OCI-M2 (cell line): ENCODE data around the gene CDCA8.

ENCODE experiments used
- DNase-seq: peaks from one replicate; lab custom pipeline; 2025; ENCODE audit not compliant: unreplicated experiment; lab: John Stamatoyannopoulos, UW

CDCA8 gene

DNA sequence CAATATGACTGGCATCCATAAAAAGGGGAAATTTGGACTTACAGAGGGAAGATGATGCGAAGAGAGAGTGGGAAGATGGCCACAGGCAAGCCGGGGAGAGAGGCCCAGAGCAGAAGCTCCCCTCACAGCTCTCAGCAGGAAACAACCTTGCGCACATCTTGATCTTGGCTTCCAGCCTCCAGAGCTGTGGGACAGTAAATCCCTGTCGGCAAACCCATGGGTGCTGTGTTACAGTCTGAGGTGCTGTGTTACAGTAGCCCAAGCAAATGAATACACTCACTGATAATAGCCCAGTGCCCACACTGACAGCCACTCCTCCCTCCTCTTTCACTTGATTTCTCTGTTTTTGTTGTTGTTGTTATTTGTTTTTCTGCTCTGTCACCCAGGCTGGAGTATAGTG, 22.4 kb downstream of the CDCA8 start:
- DNase-seq = no peak

DNA sequence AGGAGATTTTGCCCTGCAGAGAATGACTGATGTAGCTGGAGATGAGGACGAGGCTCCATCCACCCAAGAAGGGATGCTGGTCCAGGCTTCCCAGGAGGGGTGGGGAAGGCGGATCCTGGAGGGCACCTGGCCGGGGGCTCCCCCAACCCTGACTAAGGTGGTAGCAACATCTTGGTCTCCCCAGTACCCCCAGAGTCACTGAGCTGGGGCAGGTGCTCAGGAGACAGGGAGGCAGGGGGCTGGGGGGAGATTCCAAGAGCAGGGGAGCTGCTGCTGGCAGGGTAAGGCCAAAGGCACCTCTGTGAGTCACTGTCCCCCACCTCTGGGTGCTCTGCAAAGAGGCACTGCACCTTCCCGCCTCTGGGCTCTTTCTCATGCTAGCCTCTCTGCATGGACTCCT, 24.0 kb downstream of the CDCA8 start:
- no peak for DNase-seq

DNA sequence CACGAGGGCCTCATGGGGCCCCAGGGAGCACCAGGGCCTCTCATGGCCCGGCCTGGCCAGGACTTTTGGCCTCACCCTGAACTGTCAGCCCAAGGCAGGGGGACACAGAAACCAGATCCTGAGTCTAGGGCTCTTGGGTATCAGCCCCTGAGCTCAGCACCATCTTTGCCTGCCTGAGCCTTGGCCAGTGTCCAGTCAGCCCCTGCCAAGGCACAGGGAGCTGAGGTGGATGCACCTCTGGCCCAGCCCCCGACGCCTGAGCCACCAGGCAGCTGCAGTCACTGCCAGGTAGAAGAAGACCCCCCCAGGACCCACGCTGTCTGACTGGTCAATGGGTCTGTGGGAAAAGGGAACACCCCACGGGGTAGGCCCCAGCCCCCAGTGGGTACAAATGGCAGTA, 25.3 kb downstream of the CDCA8 start:
- no peak for DNase-seq

DNA sequence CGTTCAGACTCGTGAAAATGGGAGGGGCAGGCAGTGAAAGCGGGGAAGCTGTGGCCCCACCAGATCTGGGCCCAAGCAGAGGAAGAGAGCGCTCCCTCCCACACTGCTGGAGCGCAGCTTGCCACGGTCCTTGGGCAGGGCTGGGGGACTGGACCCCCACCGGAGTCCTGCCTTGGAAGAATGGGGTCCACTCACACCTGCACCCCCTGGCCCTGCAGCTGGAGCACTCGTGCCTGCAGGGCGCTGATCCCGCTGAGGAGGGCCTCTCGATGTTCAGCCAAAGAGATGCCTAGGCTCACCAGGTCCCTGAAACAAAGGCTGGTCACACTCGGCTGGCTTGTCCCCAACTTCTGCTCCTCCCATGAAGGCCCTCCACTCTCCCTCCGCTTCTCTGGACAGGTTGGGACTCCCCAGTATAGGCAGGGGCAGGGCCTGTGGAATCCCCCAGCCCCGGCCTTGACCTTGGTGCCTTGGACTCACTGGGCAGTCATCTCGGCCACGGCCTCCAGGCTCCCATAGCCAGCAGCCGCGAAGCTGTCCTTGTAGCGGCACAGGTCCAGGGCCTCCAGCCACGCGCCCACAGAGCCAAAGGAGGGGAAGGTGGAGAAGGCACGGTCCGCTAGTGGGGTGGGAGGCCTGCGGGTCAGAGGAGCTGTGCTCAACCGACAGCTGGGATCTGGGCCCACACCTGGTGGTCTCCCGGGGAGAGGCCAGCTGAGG, 26.0 kb downstream of the CDCA8 start:
- no peak for DNase-seq

DNA sequence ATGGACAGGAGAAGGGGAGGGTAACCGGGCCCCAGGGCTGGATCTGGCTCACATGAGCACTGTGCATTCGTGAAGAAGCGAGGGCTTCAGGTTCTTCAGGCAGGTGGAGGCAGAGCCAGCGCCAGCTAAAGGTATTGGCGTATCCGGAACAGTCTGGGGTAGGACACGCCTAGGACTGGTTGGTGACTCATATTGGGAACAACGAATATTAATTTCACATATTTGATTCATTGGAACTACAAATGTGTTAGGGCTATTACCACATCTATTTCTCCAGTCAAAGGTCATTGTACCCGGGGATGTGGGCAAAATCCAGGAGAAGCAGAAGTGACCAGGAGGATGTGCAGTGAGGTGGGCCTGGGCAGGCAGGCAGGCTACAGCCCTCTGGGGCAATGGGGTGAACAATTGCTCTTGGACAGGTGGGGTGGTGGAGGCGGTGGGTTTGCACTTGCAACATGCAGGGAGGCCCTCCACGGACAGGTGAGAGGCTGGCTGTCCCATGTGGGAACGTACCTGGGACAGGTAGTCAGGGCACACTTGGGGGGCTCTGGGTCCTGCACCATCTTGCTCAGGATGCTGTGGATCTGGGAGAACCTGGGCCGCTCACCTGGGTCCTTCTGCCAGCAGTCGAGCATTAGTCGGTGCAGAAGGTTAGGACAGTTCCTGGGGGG, 26.7 kb downstream of the CDCA8 start:
- DNase-seq = no peak

DNA sequence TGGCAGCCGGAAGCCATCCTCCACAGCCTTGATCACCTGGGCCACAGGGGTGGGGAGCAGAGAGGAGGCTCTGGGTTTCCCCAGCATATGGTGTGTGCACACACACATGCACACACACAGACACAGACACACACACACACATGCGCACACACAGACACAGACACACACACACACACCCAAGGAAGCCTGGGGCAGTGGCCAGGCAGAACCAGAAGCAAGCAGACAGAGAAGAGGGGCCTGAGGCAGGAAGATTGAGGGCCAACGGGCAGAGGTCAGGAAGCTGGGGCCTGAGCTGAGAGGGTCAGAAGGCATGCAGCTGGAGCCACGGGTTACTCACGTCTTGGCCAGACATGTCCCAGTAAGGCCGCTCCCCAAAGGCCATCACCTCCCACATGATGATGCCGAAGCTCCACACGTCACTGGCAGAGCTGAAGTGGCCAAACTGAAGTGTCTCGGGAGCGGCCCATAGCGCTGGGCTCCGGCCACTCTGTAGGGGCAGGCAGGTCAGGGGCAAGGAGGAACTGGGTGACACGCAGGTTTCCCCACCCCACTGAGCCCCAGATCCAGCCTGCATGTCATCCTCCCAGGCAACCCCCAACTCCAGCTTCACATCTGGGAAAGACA, 27.4 kb downstream of the CDCA8 start:
- no peak for DNase-seq

DNA sequence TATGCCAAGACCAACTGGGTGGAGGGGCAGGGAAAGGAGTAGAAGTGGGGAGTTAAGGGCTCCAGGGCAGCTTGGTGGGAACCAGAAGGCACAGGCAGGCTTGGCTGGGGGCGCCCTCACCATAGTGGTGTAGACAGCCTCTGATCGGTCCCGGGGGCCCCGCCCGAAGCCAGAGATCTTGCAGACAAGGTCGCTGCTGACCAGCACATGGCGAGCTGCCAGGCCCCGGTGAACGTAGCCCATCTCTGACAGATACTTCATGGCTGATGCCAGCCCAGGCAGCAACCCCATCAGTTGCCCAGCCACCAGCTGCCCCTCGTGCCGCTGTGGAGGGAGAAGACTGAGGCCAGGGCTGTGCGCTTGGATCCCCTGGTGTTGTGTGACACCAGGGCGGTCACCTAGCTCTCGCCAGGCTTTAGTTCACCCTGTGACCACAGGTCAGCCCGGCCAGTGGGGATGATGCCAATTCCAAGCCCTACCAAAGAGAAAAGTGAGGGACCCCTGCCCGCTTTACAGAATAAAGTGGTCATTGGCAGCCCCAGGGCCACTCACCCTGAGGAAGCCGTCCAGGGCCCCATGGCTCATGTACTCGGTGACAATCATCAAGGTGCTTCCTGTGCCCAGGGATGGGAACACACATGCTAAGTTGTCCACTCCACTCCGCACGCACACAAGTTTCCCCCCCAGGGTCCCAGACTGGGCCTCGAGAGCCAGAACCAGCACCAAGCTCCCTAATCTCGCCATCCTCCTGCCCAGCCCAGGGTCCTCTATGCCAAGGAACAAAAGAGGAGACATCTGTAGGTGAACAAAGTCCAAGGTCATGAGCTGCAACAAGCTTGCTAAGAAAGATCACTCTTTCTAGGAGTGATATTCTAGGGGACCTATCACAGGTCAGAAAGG, 28.2 kb downstream of the CDCA8 start:
- no peak for DNase-seq

DNA sequence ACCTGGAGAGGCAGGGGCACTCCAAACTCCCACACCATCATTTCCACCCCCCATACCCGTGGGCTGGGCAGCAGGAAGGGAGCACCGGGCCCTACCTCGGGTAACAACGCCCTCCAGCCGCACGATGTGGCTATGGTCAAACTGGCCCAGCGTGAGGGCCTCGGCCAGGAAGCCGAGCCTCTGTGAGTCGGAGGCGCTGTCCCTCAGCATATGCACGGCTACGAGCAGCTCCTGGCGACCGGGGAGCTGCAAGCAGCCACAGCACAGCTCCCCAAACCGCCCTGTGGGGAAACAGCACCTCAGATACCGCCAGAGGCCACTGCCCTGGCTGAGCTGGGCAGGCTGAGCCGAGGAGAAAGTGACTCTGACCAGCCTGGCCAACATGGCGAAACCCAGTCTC, 29.2 kb downstream of the CDCA8 start:
- no peak for DNase-seq

DNA sequence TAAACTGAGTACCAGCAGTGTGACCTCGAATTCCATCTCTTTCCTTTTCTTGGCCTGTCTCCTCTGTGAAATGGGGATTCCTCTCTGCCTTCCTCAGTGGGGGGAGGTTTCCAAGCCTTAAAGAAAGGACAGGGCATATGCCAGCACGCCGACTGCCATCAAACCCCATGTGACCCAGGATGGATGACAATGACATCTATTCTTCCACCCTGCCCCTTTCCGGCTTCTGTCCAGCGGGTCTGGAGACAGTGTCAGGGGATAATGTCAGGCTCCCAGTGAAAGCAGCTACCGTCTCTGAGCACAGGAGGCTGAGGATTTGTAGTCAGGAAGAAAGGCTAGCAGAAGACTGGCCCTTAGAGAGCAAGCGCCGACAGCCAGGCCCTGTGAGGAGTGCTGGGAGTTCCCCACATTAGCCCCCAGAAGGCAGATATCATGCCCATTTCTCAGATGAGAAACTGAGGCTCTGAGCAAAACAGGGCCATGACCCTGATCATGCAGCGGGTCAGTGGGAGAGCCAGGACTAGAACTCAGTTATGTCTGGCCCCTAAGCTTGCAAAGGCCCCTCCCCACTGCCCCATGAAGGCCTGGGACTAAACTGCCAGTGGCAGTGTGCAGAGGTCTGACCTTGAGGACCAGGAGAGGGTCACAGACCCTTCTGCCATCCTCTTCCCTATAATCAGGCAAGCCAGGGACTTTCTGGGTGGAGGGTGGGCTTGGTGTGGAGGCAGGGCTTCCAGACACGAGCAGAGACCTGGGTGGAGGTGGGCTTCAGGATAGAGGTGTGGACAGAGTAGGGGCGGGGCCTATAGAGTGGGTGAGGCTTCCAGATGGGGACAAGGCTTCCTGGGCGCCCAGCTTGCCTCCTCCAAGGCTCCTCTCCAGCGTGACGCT, 30.1 kb downstream of the CDCA8 start:
- DNase-seq = no peak

DNA sequence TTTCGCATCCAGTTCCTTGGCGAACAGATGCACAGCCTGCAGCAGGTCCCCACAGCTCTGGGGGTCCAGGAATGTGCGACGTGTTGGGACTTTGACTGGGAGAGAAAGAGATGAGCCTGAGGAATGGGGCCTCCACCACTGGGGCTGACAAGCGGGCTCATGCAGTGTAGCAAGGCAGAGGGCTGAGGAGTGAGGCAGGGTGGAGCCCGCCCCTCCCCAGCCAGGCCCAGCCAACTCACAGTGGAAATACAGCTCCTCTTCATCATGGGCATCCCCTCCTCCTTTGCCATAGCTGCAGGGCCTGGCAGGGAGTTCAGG, 30.7 kb downstream of the CDCA8 start:
- DNase-seq = no peak

DNA sequence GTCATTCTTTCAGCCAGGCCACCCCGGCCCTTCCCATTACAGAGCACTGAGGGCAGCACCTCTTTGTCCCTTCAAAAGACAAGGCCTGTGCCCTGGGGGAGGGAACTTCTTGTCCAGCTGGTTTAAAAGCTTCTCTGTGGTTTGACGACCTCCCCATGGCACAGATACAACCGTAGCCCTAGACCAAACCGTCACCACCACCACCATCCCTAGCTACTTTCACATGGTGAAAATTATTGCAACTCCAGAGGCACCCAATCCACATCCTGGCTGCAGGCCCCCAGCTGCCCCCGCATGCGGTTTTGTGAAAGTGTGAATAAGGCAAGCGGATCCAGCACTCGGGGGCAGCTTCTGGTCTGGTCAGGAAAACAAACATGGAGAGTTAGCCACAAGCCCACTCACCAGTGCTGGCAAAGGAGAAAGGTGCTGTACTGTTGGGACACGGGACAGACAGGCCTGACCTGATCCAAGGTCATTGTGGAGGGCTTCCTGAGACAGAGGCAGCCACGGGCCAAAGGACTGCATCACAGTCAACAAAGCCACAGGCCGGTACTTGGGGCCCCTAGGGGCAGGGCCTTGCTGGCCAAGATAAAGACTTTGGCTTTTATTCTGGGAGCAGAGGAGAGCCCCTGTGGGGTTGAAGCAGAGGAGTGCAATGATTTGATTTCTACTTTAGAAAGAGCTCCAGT, 31.2 kb downstream of the CDCA8 start:
- no peak for DNase-seq

DNA sequence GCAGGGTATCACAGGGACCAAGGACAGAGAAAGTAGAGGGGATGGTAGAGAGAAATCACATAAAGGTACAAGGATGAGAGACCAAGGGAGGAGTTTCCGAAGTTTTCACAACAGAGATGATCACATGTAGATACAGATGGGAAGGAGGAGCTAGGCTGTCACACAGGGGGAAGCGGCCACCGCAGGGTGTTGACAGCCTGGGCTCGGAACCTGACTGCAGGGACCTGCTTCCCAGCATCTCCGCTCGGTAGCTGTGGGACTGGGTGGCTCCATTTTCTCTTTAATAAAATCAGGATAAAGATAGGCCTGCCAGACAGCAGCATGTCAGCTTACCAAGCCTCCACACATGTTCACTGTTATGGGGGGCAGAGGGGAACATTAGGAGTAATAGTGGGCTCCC, 32.3 kb downstream of the CDCA8 start:
- DNase-seq = no peak

DNA sequence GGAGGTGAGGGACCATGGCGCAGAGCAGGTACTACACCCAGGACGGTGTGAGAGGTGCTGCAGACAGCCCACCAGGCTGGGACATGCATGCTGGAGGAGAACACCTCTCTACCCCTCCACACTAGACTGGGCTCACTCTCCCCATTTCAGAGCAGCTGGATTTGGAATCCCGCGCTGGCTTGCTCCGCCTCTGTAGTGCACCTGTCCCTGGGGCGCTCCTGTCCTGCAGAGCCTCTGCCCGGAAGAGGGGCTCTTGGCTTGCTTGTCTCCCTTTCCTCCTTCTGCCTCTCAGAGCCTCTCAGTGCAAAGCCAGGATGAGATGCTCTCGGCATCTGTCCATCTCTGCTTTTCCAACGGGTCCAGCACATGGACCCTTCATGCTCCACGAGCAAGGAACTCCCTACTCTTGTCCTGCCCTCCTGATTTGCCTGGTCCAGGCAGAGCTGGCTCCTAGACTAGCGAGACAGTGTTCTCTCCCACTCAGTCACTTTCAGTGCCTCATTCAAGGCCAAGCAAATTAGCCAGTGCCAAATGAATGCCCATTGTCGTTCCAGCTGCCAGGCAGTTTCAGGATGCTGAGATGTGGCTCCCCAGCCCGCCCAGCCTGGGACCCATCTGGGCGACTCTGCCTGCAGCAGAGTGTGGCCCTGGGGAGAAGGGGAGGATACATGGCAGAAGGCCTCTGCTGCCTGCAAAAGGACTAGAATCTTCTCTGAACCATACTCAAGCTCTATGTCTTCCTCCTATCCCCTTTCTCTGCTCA, 33.7 kb downstream of the CDCA8 start:
- DNase-seq = no peak

DNA sequence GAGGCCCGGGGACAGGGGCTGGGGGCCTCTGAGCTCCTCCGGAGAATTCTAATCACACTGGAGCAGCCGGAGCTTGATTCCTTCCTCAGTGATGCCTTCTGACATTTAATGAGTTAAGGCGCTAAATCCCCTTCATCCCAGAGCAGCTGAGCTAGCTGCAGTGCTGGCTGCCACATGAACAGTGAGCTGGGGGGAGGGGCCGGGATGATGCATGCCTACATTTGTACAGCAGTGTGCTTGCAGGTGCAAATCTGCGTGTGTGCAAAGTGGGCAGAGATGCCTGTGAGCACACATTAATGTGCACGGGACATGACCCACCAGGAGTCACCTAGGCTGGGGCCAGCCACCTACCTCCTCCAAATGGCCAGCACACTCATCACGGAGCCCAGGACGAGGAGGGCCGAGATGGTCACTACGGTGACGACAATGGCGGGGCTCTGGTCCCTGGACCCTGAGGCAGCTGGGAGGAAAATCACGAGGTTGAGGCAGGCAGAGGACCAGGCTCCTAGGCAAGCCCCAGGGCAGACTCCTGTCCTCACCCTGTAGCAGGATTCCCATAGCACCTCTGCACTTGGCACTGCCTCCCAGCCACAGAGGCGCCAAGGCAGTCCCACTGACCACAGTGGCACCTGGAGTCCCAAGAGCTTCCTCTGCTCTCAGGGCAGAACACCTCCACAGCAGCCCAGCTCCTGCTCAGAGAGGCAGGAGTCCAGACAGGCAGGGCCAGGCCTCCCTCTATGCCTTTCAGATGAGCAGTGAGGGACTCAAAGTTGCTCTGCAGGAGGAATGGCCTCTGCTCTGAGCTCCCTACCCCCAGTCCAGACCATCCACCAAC, 34.7 kb downstream of the CDCA8 start:
- no peak for DNase-seq

DNA sequence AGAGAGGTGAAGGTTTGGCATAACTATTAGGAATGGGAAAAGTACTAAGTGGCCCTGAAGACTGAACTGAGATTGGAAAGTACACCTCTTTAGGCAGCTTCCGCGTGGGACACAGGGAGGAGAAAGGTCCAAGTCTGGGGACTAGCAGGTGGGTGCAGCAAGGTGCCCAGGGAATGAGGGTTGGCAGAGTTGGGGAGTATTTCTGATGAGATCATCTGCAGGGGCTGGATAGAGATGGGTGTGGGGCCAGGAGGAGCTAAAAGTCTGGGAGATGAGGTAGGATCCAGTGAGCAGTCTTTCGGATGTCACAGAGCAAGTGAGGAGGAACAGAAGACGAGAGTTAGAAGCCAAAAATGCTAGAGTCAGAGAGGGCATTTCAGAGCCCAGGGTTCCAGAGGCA, 36.1 kb downstream of the CDCA8 start:
- no peak for DNase-seq

DNA sequence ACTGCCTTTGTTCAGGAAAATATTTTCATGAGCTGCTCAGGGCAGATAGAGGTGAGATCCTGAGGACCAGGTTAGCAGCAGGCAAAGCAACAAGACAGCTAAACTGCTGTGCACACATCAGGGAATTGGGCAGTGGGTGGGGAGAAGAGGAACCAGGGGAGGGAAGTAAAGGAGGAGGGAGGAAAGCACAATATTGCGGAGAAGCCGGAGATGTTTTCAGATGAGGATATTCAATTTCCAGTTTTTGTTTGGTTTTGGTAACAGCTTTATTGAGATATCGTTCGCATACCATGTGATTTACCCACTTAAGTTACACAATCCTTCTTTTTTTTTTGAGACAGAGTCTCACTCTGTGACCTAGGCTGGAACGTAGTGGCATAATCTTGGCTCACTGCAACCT, 38.1 kb downstream of the CDCA8 start:
- no peak for DNase-seq

DNA sequence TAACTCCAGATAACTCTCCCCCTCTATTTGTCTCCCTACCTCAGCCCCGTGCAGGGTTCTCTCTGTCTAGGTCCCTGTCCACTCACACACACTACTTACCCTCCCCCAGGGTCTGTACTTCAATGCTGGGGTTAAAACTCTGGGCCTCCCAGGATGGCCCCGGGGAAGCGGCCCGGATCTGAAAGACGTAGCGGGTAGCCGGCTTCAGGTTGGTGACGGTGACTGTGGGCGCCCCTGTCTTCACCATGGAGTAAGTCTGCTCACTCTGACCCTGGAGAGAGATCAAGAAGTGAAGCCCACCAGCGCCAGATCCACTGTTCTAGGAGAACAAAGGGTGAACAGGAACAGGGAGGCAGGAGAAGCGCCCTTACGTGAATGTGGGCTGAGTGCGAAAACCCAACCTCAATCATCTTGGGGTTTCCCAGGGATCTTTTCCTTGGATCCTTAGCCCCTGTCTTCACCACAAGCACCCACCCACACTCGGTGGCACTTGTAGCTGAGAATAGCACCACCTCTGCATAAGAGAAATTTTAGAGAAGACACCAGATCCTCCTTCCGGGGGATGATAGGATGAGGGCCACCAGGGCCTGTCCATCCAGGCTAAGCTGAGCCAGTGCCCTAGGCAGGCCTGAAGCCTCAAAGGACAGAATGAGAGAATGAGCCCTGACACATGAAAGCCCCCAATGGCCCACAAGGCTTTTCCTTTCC, 39.1 kb downstream of the CDCA8 start:
- no peak for DNase-seq
